DND-41 (cell line): Measurements from ENCODE around the gene C1QTNF12.

ENCODE experiments used
- ATAC-seq: fragments of 200-7000 bp; cut with Tn5 transposase; 3 replicates; pipeline ENCODE4 v1.9.1; 2021; ENCODE audit warnings: low read depth; ENCODE audit not compliant: insufficient read depth
- DNase-seq: peaks from one replicate; pipeline ENCODE4 v3.0.0-alpha.2; 2020
- H2AFZ ChIP-seq: 2 replicates; pipeline ENCODE4 v1.6.0; 2012; ENCODE audit warnings: low read depth, low read length
- H3K27ac ChIP-seq: 2 replicates; pipeline ENCODE4 v1.5.1; 2012; ENCODE audit warnings: low read length, inconsistent platforms
- H3K27me3 ChIP-seq: fragments of 200-600 bp; sonication (generic); 2 replicates; pipeline ENCODE4 v1.6.0; 2012; ENCODE audit warnings: low read length, mild to moderate bottlenecking, inconsistent platforms; ENCODE audit not compliant: insufficient read depth, poor library complexity
- H3K36me3 ChIP-seq: 2 replicates; pipeline ENCODE4 v1.5.1; 2012; ENCODE audit warnings: low read length, inconsistent platforms; ENCODE audit not compliant: insufficient read depth
- H3K4me1 ChIP-seq: 2 replicates; pipeline ENCODE4 v1.5.1; 2012; ENCODE audit warnings: mild to moderate bottlenecking, low read length; ENCODE audit not compliant: insufficient read depth
- H3K4me2 ChIP-seq: 2 replicates; pipeline ENCODE4 v1.6.0; 2012; ENCODE audit warnings: mild to moderate bottlenecking, moderate library complexity, low read length, inconsistent platforms; ENCODE audit not compliant: insufficient read depth
- H3K4me3 ChIP-seq, 2 experiments: fragments of 200-600 bp in 1 of 2; shearing (Covaris generic) in 1 of 2; 2 replicates each; pipeline ENCODE4 v1.5.1; 2012 to 2016; ENCODE audit warnings: inconsistent platforms in 2 of 2, low read length in 2 of 2, mild to moderate bottlenecking in 2 of 2, low read depth in 1 of 2, moderate library complexity in 1 of 2
- H3K79me2 ChIP-seq: 2 replicates; pipeline ENCODE4 v1.6.0; 2012; ENCODE audit warnings: low read length, inconsistent platforms; ENCODE audit not compliant: insufficient read depth
- H3K9ac ChIP-seq: 2 replicates; pipeline ENCODE4 v1.6.0; 2012; ENCODE audit warnings: low read depth, mild to moderate bottlenecking, inconsistent platforms, low read length, moderate library complexity
- H3K9me3 ChIP-seq: 2 replicates; pipeline ENCODE4 v1.5.1; 2012; ENCODE audit warnings: low read length, moderate library complexity, mild to moderate bottlenecking, inconsistent platforms; ENCODE audit not compliant: insufficient read depth, severe bottlenecking
- H4K20me1 ChIP-seq: 2 replicates; pipeline ENCODE4 v1.6.0; 2012; ENCODE audit warnings: low read length; ENCODE audit not compliant: insufficient read depth
- EZH2 ChIP-seq: IDR thresholded peaks from 3 replicates; pipeline ENCODE4 v1.6.1; 2012; ENCODE audit warnings: borderline replicate concordance, low read depth, mild to moderate bottlenecking, moderate library complexity, low read length, inconsistent platforms; ENCODE audit not compliant: severe bottlenecking
- TF ChIP-seq, protein P1 (sequence below): IDR thresholded peaks from 2 replicates; pipeline ENCODE4 v1.5.1; 2012; ENCODE audit warnings: borderline replicate concordance, low read length, moderate library complexity, mild to moderate bottlenecking; ENCODE audit not compliant: poor library complexity, severe bottlenecking; ENCODE audit errors: extremely low read depth

Gene C1QTNF12

DNA sequence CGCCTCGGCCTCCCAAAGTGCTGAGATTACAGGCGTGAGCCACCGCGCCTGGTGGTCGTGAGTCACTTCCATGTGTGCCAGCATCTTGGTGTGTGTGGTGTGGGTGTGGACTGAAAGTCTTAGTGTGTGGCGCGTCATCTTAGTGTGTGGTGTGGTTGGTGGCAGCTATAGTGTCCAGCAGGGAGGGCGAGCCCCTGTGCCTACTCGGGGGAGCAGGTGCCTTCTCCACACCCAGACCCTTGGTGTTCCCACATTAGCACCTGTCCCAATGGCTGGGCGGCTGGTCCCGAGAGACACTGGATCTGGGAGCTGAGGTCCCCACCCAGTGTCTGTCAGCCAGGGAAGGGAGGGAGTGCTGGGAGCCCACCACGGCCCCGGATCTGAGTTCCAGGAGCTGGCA lies 36.5 kb upstream of the C1QTNF12 start:
- H3K27me3 ChIP-seq: no peaks in the 10 kb centered on the region
- ATAC-seq (no peak), DNase-seq (no peak)
- H3K9me3 ChIP-seq: no peaks in the 10 kb centered on the region
- no peak for TF ChIP-seq EZH2
- TF ChIP-seq, protein P1, sequence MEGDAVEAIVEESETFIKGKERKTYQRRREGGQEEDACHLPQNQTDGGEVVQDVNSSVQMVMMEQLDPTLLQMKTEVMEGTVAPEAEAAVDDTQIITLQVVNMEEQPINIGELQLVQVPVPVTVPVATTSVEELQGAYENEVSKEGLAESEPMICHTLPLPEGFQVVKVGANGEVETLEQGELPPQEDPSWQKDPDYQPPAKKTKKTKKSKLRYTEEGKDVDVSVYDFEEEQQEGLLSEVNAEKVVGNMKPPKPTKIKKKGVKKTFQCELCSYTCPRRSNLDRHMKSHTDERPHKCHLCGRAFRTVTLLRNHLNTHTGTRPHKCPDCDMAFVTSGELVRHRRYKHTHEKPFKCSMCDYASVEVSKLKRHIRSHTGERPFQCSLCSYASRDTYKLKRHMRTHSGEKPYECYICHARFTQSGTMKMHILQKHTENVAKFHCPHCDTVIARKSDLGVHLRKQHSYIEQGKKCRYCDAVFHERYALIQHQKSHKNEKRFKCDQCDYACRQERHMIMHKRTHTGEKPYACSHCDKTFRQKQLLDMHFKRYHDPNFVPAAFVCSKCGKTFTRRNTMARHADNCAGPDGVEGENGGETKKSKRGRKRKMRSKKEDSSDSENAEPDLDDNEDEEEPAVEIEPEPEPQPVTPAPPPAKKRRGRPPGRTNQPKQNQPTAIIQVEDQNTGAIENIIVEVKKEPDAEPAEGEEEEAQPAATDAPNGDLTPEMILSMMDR: no peak
- H3K9ac ChIP-seq: no peak overlapping the region
- no peak overlapping the region for H3K4me2 ChIP-seq
- H3K4me3 ChIP-seq: no peak overlapping the region
- H3K27ac ChIP-seq: no peak overlapping the region
- H3K4me1 ChIP-seq: no peaks in the 10 kb centered on the region
- no peaks in the 10 kb centered on the region for H3K79me2 ChIP-seq
- no peak overlapping the region for H2AFZ ChIP-seq
- H3K36me3 ChIP-seq: no peaks in the 10 kb centered on the region
- no peaks in the 10 kb centered on the region for H4K20me1 ChIP-seq

GRCh38 chr1:1281533-1282321 lies 35.2 kb upstream of the C1QTNF12 start:
- Histone ChIP-seq H3K4me3 (no peak overlapping the region), H2AFZ (no peak overlapping the region), H3K27ac (no peak overlapping the region), H3K79me2 (no peaks in the 10 kb centered on the region), H3K9me3 (no peaks in the 10 kb centered on the region), H3K36me3 (no peaks in the 10 kb centered on the region), H3K27me3 (no peaks in the 10 kb centered on the region), H4K20me1 (no peaks in the 10 kb centered on the region), H3K9ac (no peak overlapping the region), H3K4me1 (no peaks in the 10 kb centered on the region), H3K4me2 (no peak overlapping the region)
- no peak for DNase-seq
- TF ChIP-seq, protein P1: no peak
- no peak for TF ChIP-seq EZH2
- ATAC-seq: no peak

GRCh38 chr1:1280782-1281481 lies 34.4 kb upstream of the C1QTNF12 start:
- H3K36me3 ChIP-seq: no peaks in the 10 kb centered on the region
- H3K4me2 ChIP-seq: no peak overlapping the region
- H3K9me3 ChIP-seq: no peaks in the 10 kb centered on the region
- H3K79me2 ChIP-seq: no peaks in the 10 kb centered on the region
- no peak overlapping the region for H3K4me3 ChIP-seq
- no peak overlapping the region for H3K9ac ChIP-seq
- no peak overlapping the region for H2AFZ ChIP-seq
- H3K27ac ChIP-seq: no peak overlapping the region
- H3K4me1 ChIP-seq: no peaks in the 10 kb centered on the region
- H4K20me1 ChIP-seq: no peaks in the 10 kb centered on the region
- DNase-seq (no peak), ATAC-seq (no peak)
- H3K27me3 ChIP-seq: no peaks in the 10 kb centered on the region
- TF ChIP-seq, protein P1: no peak
- no peak for TF ChIP-seq EZH2
